Panc1 (cell line): ENCODE results near the gene TBX20.
"Not testable (repeated sequence)": the region's sequence is repeated elsewhere in the genome, so short reads cannot be mapped to it uniquely, and the experiment has no call there.

Source experiments
- POLR2AphosphoS5 ChIP-seq: IDR thresholded peaks from 2 replicates; pipeline ENCODE4 v1.6.1; 2012; ENCODE audit warnings: mild to moderate bottlenecking, low read depth, low read length, moderate library complexity
- SIN3A ChIP-seq: IDR thresholded peaks from 2 replicates; pipeline ENCODE4 v1.6.1; 2012; ENCODE audit warnings: low read depth, mild to moderate bottlenecking, low read length, moderate library complexity, borderline replicate concordance; ENCODE audit not compliant: insufficient read depth
- TCF7L2 ChIP-seq: IDR thresholded peaks from 2 replicates; pipeline ENCODE4 v1.6.1; 2011; ENCODE audit warnings: mild to moderate bottlenecking, low read depth, low read length, inconsistent platforms
- TF ChIP-seq, protein P1 (sequence below): fragments of 450-650 bp; IDR thresholded peaks from 2 replicates; pipeline ENCODE4 v1.5.1; 2017; ENCODE audit warnings: mild to moderate bottlenecking
- TF ChIP-seq, protein P2 (sequence below), 2 experiments: IDR thresholded peaks; 2 replicates each; pipeline ENCODE4 v1.6.1; 2011 to 2012; ENCODE audit warnings: low read depth in 2 of 2, control low read depth in 1 of 2, low read length in 1 of 2, mild to moderate bottlenecking in 1 of 2, moderate library complexity in 1 of 2; ENCODE audit not compliant: insufficient read depth in 1 of 2

DNA sequence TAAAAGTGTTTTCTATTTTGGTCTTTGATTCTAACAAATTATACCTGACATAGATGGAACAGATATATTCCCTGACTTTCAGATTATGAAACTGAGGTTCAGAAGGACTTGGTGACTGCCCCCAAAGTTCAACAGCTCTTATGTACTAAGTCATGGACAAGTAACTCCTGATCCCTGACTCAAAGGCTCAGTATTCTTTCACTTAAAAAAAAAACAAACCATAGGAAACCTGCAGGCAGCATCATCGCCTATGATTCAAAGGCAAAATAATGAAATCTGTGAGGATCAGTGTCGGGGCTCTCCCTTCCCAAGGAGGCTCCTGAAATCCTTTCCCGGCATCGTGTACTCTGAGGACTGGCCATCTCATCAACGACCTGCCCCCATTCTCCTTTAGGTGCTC lies 49.9 kb downstream of the TBX20 start:
- TF ChIP-seq, protein P1, sequence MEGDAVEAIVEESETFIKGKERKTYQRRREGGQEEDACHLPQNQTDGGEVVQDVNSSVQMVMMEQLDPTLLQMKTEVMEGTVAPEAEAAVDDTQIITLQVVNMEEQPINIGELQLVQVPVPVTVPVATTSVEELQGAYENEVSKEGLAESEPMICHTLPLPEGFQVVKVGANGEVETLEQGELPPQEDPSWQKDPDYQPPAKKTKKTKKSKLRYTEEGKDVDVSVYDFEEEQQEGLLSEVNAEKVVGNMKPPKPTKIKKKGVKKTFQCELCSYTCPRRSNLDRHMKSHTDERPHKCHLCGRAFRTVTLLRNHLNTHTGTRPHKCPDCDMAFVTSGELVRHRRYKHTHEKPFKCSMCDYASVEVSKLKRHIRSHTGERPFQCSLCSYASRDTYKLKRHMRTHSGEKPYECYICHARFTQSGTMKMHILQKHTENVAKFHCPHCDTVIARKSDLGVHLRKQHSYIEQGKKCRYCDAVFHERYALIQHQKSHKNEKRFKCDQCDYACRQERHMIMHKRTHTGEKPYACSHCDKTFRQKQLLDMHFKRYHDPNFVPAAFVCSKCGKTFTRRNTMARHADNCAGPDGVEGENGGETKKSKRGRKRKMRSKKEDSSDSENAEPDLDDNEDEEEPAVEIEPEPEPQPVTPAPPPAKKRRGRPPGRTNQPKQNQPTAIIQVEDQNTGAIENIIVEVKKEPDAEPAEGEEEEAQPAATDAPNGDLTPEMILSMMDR: not testable (repeated sequence)
- TF ChIP-seq POLR2AphosphoS5, TCF7L2, SIN3A: not testable (repeated sequence)
- TF ChIP-seq, protein P2, sequence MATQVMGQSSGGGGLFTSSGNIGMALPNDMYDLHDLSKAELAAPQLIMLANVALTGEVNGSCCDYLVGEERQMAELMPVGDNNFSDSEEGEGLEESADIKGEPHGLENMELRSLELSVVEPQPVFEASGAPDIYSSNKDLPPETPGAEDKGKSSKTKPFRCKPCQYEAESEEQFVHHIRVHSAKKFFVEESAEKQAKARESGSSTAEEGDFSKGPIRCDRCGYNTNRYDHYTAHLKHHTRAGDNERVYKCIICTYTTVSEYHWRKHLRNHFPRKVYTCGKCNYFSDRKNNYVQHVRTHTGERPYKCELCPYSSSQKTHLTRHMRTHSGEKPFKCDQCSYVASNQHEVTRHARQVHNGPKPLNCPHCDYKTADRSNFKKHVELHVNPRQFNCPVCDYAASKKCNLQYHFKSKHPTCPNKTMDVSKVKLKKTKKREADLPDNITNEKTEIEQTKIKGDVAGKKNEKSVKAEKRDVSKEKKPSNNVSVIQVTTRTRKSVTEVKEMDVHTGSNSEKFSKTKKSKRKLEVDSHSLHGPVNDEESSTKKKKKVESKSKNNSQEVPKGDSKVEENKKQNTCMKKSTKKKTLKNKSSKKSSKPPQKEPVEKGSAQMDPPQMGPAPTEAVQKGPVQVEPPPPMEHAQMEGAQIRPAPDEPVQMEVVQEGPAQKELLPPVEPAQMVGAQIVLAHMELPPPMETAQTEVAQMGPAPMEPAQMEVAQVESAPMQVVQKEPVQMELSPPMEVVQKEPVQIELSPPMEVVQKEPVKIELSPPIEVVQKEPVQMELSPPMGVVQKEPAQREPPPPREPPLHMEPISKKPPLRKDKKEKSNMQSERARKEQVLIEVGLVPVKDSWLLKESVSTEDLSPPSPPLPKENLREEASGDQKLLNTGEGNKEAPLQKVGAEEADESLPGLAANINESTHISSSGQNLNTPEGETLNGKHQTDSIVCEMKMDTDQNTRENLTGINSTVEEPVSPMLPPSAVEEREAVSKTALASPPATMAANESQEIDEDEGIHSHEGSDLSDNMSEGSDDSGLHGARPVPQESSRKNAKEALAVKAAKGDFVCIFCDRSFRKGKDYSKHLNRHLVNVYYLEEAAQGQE (IDR thresholded peaks at IDR 0.05; ENCODE audit: insufficient read depth in 1 of 2, low read depth in 2 of 2, low read length in 1 of 2): not testable (repeated sequence)
